Muscle layer of colon (tissue), 2 donors: ENCODE measurements around the gene APOL6.

Experiments
- H3K27ac ChIP-seq: one replicate; pipeline ENCODE4 v1.7.0; 2013; ENCODE audit warnings: low read depth, mild to moderate bottlenecking, low read length, moderate library complexity
- H3K27me3 ChIP-seq, 2 donors: one replicate each; pipeline ENCODE4 v1.7.0; 2013; ENCODE audit warnings: low read length in 2 of 2, mild to moderate bottlenecking in 2 of 2; ENCODE audit not compliant: insufficient read depth in 2 of 2, control insufficient read depth in 1 of 2
- H3K36me3 ChIP-seq: one replicate; pipeline ENCODE4 v1.7.0; 2013; ENCODE audit warnings: mild to moderate bottlenecking, low read length; ENCODE audit not compliant: insufficient read depth
- H3K4me1 ChIP-seq: one replicate; pipeline ENCODE4 v1.7.0; 2013; ENCODE audit warnings: mild to moderate bottlenecking, low read length; ENCODE audit not compliant: insufficient read depth
- H3K4me3 ChIP-seq, 2 donors: one replicate each; pipeline ENCODE4 v1.7.0; 2013; ENCODE audit warnings: low read length in 2 of 2, low read depth in 1 of 2, mild to moderate bottlenecking in 1 of 2, moderate library complexity in 1 of 2
- H3K9ac ChIP-seq: one replicate; pipeline ENCODE4 v1.7.0; 2013; ENCODE audit warnings: low read length
- H3K9me3 ChIP-seq: one replicate; pipeline ENCODE4 v1.7.0; 2013; ENCODE audit warnings: mild to moderate bottlenecking, low read length
- donor health status: abdominal sarcoma.
- donor health status: Adenocarcinoma of cecum.

The APOL6 gene

DNA sequence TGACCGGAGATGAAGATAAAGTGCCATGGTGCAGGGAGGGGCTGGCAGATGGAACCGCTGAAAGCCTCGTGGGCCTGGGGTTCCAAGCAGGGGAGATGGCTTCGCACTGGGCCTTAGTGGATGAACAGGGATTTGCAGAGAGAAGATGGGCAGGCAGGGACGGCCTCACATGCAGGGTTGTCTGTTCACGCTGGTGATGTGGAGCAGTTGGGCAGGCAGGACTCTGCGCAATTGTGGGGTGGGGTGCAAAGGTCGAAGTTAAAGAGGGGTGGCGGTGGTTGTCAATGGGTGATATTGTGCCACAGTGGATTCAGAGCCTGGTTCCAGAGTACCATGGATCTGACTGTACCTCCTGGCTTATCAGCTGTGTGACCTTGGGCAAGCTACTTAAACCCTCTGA, 39.0 kb upstream of the APOL6 start:
- H3K4me3 ChIP-seq = no peak overlapping the region
- H3K9ac ChIP-seq = no peak overlapping the region
- no peak overlapping the region for H3K27ac ChIP-seq
- H3K36me3 ChIP-seq = no peaks in the 10 kb centered on the region
- no peaks in the 10 kb centered on the region for H3K9me3 ChIP-seq
- peaks cover 36% of the 10 kb centered on the region for H3K4me1 ChIP-seq
- H3K27me3 ChIP-seq = no peaks in the 10 kb centered on the region

DNA sequence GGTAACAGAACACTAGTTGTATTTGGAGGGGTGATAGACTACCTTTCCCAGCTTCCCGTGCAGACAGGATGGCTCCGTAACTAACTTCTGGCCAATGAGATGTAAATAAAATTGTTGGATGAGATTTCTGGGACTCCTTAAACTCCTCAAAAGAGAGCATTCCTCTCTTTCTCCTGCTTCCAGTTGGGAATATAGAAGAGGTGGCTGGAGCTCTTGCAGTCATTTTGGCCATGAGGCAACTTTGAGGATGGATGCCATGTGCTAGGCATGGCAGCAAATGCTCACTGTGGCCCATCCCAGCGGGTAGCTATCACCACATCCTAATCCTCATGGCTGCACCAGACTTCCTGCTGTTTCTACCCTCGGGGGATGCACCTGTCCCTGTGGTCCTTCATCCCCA, 38.5 kb upstream of the APOL6 start:
- H3K9ac ChIP-seq = no peak overlapping the region
- no peak overlapping the region for H3K27ac ChIP-seq
- H3K36me3 ChIP-seq = no peaks in the 10 kb centered on the region
- peaks cover 33% of the 10 kb centered on the region for H3K4me1 ChIP-seq
- no peaks in the 10 kb centered on the region for H3K9me3 ChIP-seq
- H3K4me3 ChIP-seq = no peak overlapping the region
- H3K27me3 ChIP-seq = no peaks in the 10 kb centered on the region

DNA sequence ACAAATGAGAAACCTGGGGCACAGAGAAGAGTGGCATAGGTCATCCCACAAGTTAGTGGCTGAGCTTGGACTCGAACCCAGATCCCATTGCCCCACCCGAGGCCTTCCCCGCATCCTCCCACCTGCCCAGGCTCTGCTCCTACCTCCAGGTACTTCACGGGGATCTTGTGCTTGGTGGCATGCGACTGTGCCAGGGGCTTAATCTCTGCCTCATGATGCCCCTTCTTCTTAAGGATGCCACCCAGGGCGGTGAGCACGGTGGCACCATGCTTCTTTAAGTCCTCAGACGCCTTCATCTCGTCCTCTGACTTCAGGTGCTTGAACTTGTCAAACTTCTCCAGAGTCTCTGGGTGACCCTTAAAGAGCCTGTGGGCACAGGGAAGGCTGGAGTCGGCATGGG, 37.5 kb upstream of the APOL6 start:
- no peak overlapping the region for H3K4me3 ChIP-seq
- no peaks in the 10 kb centered on the region for H3K27me3 ChIP-seq
- H3K4me1 ChIP-seq = peaks cover 24% of the 10 kb centered on the region
- no peak overlapping the region for H3K27ac ChIP-seq
- H3K9ac ChIP-seq = no peak overlapping the region
- no peaks in the 10 kb centered on the region for H3K9me3 ChIP-seq
- no peaks in the 10 kb centered on the region for H3K36me3 ChIP-seq

DNA sequence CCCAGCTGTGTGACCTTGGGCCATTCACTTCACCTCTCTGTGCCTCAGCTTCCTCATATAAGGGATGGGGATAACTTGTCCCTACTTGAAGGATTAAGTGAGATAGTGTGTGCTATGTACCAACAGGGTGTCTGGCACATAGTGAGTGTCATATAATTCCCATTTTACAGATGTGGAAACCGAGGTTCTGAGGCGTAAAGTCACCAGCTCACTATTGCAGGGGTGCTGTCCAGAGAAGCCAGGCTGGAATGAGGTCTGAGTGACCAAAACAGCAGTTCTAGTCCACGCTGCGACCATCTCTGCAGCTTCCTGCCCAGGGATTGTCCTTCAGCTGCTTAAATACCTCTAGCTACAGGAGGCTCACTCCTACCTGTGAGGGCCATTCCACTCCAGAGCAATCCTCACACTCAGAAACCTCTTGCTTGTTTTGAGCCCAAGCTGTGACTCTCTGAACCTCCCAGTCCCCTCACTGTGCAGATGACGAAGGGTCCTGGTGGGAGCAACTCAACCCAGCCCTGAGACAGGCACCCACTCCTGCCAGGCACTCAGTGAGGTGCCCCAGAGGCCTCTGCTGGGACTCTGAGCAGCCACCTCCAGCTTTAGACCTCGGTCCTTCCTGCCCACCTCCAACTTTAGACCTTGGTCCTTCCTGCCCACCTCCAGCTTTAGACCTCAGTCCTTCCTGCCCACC, 36.9 kb upstream of the APOL6 start:
- Histone ChIP-seq H3K27ac (no peak overlapping the region), H3K27me3 (no peaks in the 10 kb centered on the region), H3K9ac (no peak overlapping the region), H3K9me3 (no peaks in the 10 kb centered on the region), H3K4me3 (no peak overlapping the region), H3K36me3 (no peaks in the 10 kb centered on the region), H3K4me1 (peaks cover 18% of the 10 kb centered on the region)

DNA sequence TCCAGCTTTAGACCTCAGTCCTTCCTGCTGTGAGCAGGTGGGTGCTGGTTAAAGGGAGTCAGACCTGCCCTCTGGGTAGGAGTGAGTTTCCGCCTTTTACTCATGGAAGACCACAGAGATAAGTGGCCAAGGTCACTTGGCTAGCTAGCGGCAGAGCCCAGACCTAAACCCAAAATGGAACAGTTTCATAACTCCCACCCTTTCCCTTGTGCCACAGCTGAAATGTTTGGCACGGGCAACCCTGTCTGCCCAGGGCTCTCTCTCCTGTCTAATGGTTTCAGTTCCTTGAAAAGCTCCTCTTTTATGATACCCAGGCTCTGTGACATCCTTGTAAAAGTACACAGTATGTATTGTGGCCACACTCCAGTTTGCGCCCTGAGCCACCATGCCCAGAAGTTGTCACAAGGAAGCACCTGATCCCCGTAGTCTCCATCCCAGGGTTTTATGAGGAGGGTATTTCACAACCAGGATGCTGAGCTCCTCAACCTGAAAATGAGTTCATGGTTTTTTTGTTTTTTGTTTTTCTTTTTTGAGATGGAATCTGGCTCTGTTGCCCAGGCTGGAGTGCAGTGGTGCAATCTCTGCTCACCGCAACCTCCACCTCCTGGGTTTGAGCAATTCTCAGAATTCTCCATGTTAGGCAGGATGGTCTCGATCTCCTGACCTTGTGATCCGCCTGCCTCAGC, 36.2 kb upstream of the APOL6 start:
- peaks cover 11% of the 10 kb centered on the region for H3K4me1 ChIP-seq

DNA sequence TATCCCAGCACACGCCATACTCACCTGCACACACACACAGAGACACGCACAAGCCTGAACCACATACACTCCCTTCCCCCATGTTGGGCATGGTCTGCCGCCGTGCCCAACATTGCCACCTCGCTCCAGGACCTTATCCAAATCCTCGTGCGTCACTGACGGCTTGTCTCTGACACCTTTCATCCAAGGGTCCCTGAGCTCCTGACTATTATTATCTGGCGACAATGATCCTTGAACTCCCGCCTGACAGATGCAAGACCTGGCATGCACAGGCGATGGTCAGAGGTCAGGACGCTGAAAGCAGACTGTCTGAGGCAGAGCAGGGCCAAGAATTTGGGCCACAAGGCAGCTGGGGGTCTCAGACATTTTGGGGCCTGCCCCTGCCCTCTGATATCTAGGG, 35.3 kb upstream of the APOL6 start:
- Histone ChIP-seq H3K27ac (no peak overlapping the region), H3K36me3 (no peaks in the 10 kb centered on the region)

More for the DNA sequence above, 36.2 kb upstream of the APOL6 start:
- no peak overlapping the region for H3K4me3 ChIP-seq
- H3K36me3 ChIP-seq = no peaks in the 10 kb centered on the region
- H3K27me3 ChIP-seq = no peaks in the 10 kb centered on the region
- H3K27ac ChIP-seq = no peak overlapping the region
- H3K9ac ChIP-seq = no peak overlapping the region
- no peaks in the 10 kb centered on the region for H3K9me3 ChIP-seq

DNA sequence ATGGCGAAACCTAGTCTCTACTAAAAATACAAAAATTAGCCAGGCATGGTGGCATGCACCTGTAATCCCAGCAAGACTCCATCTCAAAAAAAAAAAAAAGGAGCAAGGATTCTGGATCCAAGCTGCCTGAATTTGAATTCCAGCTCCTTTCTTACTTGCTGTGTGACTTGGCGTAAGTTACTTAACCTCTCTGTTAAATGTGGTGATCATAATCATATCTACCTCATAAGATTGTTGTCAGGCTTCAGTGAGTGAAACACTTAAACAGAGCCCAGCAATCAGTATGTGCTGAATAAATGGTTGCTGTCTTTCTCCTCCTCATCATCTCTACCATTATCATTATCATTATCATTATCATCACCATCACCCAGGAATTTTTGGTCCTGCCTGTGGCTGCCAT, 33.8 kb upstream of the APOL6 start:
- no peak overlapping the region for H3K27ac ChIP-seq
- H3K4me3 ChIP-seq = no peak overlapping the region
- no peaks in the 10 kb centered on the region for H3K27me3 ChIP-seq
- no peaks in the 10 kb centered on the region for H3K36me3 ChIP-seq
- H3K4me1 ChIP-seq = peaks cover 10% of the 10 kb centered on the region
- no peak overlapping the region for H3K9ac ChIP-seq
- no peaks in the 10 kb centered on the region for H3K9me3 ChIP-seq

More for the DNA sequence above, 35.3 kb upstream of the APOL6 start:
- H3K27me3 ChIP-seq = no peaks in the 10 kb centered on the region
- no peaks in the 10 kb centered on the region for H3K9me3 ChIP-seq
- H3K9ac ChIP-seq = no peak overlapping the region
- peaks cover 10% of the 10 kb centered on the region for H3K4me1 ChIP-seq
- H3K4me3 ChIP-seq = no peak overlapping the region

DNA sequence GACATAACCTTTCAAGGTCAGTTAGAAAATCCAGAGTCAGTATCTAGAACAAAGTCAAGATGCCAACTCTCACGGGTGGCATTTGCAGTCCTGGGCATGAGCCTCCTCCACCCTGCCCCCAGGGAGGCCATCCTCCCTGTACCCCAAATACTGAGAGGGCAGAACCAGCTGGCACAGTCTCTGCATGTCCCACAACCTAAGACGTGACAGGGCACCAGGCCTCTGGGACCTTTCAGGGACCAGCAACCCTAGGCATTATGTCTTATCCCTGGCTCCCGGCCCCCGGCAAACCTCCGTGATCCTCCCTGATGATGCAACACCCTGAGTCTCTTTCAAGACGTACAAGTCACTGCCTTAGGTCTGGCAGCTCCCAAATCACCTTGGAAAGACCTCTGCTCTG, 33.1 kb upstream of the APOL6 start:
- H3K4me3 ChIP-seq = no peak overlapping the region
- no peaks in the 10 kb centered on the region for H3K36me3 ChIP-seq
- peaks cover 10% of the 10 kb centered on the region for H3K4me1 ChIP-seq
- H3K9me3 ChIP-seq = no peaks in the 10 kb centered on the region
- H3K9ac ChIP-seq = no peak overlapping the region
- H3K27ac ChIP-seq = no peak overlapping the region
- no peaks in the 10 kb centered on the region for H3K27me3 ChIP-seq

DNA sequence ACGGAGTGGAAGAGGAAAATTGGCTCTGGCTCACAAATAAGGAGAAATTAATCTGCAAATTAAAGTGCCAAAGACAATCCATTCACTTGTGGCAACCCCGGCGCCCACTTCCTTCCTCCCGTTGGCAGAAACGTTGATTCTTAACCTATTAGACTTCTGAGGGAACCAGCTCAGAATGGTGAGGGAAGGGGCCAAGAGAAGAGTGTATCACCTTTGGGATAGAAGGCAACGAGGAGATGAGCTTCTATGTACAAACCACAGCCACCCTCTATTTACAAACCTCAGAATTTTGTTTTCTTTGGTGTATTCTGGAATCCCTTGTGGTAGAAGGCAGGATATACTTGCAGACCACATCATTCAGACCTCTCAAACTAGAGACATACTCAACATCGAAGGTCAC, 32.2 kb upstream of the APOL6 start:
- no peak overlapping the region for H3K9ac ChIP-seq
- H3K4me3 ChIP-seq = no peak overlapping the region
- H3K9me3 ChIP-seq = no peaks in the 10 kb centered on the region
- H3K27ac ChIP-seq = no peak overlapping the region
- no peaks in the 10 kb centered on the region for H3K27me3 ChIP-seq
- no peaks in the 10 kb centered on the region for H3K36me3 ChIP-seq
- peaks cover 18% of the 10 kb centered on the region for H3K4me1 ChIP-seq

DNA sequence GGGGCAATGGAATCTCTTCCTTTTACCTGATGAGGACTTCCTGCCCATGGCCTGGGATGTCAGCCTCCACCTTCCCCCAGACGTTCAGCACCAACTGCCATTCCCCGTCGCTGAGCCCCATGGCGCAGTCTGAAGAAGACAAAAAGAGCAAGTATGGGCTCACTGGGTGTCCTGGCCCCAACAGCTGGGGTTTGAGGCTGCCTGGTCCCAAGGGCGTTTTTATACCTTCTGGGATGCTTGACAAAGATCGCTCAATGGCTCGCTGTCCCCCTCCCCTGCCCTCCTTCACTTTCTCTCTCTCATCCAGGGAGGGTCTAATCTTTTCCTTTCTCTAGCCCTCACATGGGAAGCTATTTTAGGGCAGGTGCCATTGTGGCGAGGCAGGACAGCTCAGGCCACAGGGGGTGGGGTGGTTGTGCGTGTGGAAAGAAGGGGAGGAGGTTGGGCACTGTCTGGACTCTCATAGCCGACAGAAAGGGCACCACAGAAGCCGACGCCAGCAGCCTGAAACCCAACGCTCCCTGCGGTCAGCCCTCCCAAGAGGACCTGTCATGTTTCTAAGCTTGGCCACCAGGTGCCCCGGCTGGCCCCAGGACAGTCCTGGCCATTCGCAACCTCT, 31.0 kb upstream of the APOL6 start, which contains the start of gene MB:
Gene MB (minus strand): TSS at position 193 of the 619 bp plus-strand sequence. CDS start 72 bp downstream, at position 121.
- Histone ChIP-seq H3K9me3 (no peaks in the 10 kb centered on the region), H3K36me3 (no peaks in the 10 kb centered on the region), H3K27me3 (no peaks in the 10 kb centered on the region), H3K4me3 (no peak within 1 kb of the TSS), H3K4me1 (peaks cover 23% of the 10 kb centered on the region), H3K27ac (no peak within 1 kb of the TSS), H3K9ac (no peak within 1 kb of the TSS)

DNA sequence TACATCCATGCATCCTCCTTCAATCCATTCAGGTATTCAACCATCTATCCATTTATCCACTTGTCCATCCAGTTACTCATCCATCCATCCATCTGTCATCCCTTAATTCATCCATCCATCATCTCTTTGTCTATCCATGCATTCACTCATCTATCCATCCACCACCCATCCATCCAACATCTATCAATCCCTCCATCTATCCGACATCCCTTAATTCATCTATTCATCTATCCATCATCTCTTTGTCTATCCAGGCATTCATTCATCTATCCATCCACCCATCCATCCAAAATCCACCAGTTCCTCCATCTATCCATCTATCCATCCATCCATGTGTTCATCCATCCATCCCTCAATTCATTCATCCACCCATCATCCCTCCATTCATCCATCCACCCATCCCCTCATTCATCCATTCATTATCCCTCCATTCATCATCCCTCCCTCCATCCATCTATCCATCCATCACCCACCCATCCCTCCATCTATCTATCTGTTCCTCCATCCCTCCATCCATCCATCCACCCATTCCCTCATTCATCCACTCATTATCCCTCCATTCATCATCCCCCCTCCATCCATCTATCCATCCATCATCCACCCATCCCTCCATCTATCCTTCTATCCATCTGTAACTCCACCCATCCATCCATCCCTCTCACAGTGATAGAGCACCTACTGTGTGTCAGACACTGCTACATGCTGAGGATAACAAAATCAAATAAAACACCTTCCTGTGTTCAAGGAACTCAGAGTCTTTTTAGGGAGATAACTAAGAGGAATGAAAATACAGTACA, 29.6 kb upstream of the APOL6 start:
- no peaks in the 10 kb centered on the region for H3K9me3 ChIP-seq
- no peaks in the 10 kb centered on the region for H3K36me3 ChIP-seq
- H3K4me3 ChIP-seq = no peak overlapping the region
- H3K27me3 ChIP-seq = no peaks in the 10 kb centered on the region
- no peak overlapping the region for H3K27ac ChIP-seq
- H3K9ac ChIP-seq = no peak overlapping the region
- peaks cover 31% of the 10 kb centered on the region for H3K4me1 ChIP-seq
